Stimulated activated CD8-positive, alpha-beta memory T cell treated with anti-CD3 and anti-CD28 coated beads, Interleukin-15, amount 100 ng/mL, for 1 hour (primary cell): ENCODE results near the gene ME2.
"Not testable (repeated sequence)": the region's sequence is repeated elsewhere in the genome, so short reads cannot be mapped to it uniquely, and the experiment has no call there.

ENCODE experiments used
- DNase-seq: peaks from one replicate; pipeline ENCODE4 v3.0.0-alpha.2; 2020; ENCODE audit warnings: low read depth

The ME2 gene

DNA sequence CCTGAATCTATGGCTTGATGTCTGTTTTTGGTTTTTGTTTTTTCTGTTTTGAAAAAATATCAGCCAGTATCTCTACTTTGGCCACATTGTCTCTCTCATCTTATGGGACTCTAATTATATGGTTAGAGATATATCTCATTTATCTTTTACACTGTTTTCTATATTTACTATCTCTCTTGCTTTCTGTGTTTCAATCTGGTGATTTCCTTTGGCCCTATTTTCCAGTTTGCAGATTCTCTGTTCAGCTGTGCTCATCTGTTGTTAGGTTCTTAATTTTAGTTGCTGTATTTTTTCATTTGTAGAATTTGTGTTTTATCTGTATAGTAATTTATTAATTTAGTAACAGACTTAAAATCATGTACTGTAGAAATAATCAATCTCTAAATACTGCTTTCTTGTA lies 47.6 kb downstream of the ME2 start:
- no peak for DNase-seq

DNA sequence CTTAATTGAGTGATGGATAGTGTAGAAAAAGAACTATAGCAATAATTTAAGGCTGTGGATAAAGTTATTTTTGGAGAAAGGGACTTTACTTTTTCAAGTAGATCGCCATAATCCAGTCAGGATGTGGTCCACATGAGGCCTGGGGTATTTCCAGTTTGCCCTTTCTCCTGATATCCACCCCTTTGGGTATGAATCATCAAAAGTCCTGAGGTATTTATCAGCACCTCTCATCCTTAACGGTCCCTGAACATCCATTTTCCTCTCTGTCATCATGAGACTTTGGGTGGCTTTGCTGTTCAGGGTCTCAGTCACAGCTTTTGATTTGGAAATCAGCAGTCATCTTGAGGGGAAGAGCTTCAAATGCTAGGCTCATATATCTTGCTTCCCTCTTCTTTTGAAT lies 49.6 kb downstream of the ME2 start:
- no peak for DNase-seq

DNA sequence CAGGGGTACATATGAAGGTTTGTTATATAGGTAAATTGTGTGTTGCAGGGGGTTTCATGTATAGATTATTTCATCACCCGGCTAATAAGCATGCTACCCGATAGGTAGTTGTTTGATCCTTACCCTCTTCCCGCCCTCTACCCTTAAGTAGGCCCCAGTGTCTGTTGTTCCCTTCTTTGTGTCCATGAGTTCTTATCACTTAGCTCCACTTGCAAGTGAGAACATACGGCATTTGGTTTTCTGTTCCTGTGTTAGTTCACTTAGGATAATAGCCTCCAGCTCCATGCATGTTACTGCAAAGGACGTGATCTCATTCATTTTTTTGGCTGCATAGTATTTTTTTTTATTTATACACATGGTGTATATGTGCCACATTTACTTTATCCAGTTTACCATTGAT lies 54.8 kb downstream of the ME2 start:
- DNase-seq, result no peak

DNA sequence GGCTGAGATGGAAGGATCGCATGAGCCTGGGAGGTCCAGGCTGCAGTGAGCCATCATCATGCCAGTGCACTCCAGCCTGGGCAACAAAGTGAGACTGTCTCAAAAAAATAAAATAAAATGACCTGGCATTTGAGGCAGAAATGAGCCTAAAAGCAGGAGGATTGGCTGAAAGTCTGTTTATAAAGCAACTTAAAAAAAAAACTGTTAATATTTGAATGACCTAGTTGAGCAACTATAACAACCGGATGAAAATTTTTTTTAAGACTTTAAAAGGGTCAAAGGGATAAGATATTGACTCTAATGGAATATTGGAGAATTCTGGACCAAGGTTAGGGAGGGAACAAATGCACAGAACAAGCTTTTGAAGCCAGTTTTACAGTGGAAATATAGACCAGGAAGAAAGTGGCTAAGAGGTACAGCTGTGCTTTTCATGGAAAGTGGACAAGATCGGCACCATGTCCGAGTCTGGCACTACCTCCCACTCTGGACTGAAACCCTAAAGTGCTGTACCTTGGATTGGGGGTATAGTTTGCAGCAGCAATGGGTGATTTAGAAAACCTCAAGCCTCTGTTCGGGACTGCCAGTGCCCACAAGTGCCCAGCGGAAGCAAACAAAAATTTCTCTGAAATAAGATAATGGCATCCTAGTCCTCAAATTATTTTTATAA lies 55.8 kb downstream of the ME2 start:
- DNase-seq, result no peak

DNA sequence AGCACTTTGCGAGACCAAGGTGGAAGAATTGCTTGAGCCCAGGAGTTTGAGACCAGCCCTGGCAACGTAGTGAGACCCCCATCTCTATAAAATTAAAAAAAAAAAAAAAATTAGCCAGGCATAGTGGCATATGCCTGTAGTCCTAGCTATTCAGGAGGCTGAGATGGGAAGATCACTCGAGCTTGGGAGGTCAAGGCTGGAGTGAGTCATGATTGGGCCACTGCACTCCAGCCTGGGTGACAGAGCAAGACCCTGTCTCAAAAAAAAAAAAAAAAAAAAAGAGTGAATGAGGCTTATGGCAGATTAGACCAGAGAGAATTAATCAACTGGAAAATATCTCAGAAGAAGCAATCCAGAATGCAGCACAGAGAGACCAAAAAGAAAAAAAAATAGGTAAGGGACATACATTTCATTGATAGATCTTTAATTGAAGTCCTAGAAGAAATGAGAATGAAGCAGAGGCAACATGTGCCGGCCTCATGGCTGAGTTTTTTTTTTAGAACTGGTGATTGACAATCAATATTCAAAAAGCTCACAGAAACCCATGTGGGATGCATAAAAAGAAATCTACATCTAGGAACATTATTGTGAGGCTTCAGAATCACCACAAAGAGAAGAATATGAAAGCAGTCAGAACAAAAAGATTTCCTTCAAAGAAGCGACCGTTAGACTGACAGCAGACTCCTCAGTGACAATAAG lies 56.7 kb downstream of the ME2 start:
- no peak for DNase-seq

DNA sequence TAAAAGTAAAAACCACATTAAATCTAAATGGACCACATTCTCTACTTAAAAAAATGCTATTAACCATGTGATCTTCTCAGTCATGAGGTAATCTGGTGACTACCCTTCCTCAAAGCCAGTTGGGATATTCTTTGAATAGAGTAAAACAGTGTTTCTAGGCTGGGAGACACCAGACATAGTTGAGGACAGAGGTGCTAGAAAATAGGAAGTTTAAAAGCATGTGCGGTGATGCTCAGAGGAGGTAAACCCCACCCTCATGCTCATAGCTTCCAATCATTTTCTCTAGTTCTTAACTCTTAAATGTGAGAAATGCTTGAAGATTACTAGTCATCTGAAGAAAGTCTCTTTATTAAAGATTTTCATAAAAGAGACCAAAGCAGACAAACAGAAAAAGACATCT lies 58.3 kb downstream of the ME2 start:
- no peak for DNase-seq

DNA sequence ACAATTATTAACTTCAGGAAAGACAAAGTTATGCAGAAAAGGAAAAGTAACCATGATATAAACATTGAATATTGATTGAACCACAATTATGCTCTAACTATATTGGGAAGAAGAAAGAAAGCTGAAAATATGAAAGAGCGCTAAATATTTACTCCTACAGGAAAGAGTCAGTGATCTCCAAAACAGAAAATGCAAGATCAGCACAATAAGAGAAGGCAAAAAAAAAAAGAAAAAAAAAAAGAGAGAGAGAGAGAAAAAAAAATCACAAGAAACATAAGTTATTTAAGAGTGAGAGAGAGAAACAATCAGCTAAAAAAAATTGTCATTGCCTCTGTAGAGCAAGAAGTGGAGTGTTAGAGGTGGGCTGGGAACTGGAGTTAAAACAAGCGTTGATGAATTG lies 60.0 kb downstream of the ME2 start:
- no peak for DNase-seq

DNA sequence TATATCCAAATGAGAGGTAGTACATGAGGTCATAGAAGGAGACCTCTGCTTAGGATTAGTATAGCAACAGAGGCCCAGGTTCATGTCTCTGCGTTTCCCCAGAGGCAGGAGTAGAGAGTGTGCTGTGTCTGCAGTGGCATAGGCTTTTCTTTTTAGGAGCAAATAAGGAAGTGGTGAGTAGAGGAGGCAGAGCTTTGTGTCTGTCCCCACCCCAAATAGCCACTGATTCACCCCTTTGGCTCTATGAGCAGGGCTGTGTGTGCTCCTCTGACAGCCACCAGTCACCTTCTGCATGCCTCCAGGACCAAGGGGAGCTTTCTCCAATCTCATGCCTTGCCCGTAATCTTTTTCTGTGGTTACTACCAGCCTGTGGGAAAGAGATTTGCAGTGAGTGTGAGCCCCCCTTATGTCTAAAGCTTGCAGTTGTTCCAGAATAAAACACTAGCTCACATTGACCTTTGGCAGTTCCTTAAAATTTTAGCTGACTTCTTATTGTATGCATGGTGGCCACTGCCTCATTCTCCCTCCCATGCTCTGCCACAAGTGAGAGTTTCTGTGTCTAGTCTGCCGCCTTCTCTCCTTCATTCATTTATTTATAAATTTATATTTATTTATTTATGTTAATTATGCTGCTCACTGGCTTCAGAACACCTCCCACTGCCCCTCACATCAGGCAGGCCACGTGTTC lies 65.5 kb downstream of the ME2 start:
- DNase-seq, result no peak

DNA sequence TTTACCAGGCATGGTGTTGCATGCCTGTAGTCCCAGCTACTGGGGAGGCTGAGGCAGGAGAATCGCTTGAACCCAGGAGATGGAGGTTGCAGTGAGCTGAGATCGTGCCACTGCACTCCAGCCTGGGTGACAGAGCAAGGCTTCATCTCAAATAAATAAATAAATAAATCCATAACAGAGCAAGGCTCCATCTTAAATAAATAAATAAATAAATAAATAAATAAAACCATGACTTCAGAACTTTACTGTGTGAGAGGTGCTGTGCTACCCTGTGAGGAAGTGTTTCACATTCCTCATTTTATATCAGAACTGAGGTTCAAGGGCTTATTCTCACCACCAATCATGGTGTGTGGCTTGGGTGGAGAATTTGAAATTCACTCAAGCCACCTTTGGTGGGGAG lies 67.0 kb downstream of the ME2 start:
- not testable (repeated sequence) for DNase-seq

DNA sequence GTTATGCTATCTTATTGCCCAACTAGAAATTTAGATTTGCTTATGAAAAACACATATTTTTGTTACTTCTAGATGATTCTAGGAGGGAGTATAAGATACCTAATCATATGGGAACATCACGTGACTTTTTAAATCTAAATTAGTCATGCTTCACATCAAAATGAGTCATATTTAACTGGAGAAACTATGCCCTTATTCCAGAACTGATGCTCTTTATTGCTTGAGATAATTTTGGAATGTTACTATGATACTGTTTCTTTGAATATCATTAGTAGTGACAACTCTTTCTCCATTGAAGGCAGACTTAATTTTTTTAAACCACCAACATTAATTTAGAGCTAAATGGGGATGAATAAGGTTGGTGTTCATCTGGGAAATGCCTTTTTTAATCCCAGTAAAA lies 69.0 kb downstream of the ME2 start:
- DNase-seq, result no peak

DNA sequence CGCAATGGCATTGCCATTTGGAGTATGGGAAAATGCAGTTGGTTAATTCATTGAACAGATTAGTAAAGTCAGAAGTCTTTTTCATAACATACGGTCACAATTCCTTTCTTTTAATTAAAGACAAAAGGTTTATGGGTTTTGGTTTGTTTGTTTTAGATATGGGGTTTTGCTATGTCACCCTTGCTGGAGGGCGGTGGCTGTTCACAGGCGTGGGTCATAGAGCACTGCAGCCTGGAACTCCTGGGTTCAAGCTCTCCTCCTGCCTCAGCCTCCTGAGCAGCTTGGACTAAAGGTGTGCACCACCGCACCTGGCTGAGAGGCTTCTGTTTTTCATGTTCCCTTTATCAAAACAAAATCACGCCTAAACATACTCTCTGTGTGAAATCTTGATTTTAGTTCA lies 70.3 kb downstream of the ME2 start:
- DNase-seq, result no peak

DNA sequence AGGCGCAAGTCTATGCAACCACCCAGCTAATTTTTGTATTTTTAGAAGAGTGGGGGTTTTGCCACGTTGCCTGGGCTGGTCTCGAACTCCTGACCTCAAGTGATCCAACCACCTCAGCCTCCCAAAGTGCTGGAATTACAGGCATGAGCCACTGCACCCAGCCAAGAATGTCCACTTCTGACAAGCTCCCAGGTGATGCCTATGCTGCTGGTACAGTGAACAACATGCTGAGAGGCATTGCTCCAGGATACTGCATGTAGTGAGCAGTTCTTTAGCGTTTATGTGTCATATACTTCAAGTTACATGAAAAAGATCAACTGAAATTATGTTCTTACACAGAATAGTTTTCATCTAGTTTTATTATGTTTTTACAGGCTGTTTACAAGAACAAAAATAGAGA lies 71.7 kb downstream of the ME2 start:
- DNase-seq, result no peak

DNA sequence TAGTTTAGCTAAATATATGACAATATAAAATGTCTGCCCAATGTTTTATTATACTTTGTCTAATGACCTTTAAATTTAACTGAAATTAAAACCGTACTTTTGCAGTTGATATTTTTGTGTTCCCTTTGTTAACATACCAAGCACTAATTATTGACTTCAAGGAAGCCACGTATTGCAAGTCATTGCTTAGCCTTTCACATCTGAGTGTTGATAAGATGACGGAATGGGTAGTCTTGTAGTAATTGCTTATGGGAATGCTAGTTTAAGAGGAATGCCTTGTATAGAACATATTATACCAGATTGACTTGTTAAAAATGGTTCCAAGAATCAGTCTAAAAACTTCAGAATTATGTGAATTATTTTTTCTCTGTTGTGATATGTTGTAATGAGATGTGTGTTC lies 74.9 kb downstream of the ME2 start:
- no peak for DNase-seq

DNA sequence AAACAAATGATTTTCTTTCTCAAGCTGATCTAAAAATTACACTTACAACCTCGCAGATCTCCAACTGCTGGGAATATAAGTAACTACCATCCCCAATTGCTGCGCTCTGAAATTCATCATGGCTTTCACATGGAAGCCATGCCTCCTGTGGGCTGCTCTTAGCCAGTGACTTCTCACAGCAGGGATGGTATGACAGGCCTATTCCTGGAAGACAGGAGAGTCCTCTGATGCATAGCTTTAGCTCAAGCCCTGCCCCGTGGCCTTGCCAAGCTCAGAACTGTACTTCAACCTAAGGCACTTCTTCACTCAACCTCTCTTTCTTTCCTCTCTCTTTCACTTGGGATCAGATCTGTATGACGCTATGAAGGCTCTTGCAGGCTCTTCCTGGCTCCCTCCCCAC lies 76.3 kb downstream of the ME2 start:
- DNase-seq, result no peak

DNA sequence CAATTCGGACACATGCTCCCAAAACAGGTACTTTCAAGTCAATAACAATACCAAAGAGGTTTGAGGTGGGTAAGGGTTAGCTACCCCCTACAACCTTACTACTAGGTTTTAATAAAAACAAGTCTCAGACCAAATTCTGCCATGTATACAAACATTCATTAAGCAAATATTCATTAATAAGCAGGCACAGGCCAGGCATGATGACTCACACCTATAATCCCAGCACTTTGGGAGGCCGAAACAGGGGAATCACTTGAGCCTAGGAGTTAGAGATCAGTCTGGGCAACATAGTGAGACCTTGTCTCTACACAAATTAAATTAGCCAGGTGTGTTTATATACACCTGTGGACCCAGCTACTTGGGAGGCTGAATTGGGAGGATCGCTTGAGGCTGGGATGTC lies 77.2 kb downstream of the ME2 start:
- DNase-seq, result no peak

DNA sequence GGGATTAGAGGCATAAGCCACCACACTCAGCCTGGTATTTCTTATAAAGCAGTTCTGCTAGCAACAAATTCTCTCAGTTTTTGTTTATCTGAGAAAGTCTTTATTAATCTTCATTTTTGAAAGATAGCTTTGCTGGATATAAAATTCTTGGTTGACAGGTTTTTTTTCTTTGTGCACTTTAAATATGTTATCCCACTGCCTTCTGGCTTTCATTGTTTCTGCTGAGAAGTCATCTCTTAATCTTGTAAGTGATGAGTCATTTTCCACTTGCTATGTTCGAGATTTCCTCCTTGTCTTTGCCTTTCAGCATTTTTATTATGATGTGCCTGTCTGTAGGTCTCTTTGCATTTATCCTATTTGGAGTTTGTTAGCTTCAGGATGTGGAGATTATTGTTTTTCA lies 83.1 kb downstream of the ME2 start:
- no peak for DNase-seq

DNA sequence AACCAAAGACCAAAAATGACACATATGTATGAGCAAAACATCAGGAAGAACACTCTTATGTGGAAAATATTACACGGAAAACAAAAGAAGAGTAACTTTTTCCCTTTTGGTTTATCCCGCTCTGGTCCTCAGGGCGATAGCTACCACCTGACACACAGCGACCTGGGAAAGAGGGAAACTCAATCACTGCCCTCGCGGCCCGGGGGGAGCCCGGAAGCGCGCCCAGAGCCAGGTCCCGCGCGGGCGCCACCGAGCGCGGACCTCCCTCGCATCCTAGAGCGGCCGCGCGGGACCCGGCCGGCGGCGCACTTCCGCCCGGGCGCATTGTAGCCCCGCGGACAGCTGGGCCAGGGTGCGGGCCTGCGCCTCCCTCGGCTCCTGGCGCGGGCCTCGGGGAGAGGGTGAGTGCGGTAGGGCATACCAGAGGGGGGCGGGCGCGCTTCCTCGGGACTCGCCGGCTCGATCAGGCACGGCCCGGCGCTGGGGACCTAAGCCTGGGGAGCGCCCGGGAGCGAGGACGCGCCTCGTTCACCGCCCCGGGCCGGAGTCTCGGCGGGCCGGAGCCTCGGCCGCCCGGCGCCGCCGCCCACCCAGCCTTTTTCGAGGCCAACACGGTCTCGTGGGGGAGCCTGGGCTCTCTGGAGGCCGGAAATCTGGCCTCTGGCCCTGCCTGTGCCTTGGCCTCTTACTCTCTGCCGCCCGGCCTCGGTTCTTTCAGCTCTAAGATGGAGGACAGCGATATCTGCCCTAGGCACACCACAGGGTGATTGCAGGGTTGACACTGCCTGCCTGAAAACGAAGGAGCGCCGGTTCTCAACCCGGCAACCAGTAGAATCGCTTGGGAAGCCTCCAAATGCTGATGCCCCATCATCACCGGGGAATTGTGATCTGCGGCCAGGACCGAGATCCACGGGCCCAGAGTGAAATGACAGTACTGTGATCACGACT lies 89.1 kb downstream of the ME2 start, which contains the start of gene ELAC1:
TSS of gene ELAC1 (plus strand) at position 327 of the 948 bp plus-strand sequence. CDS start 6,365 bp downstream, outside the sequence.
- DNase-seq, result peak; percentile 14

DNA sequence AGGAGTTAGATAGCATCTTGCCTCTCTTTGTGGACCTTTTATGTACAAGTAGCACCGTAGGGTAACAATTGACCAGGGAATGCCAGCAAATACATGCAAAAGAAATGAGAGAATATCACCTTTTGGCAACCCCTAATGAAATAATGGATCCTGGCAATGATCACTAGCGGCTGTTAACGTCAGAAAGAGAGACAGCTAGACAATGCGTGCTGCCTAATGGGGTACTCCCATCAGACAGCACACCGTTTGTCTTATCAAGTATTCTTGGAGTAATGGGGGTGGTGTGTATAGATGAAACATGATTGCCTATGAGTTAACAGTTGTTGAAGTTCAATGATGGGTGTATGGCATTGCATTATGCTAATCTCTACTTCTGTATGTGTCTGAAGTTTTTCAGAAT lies 90.5 kb downstream of the ME2 start:
- no peak for DNase-seq

DNA sequence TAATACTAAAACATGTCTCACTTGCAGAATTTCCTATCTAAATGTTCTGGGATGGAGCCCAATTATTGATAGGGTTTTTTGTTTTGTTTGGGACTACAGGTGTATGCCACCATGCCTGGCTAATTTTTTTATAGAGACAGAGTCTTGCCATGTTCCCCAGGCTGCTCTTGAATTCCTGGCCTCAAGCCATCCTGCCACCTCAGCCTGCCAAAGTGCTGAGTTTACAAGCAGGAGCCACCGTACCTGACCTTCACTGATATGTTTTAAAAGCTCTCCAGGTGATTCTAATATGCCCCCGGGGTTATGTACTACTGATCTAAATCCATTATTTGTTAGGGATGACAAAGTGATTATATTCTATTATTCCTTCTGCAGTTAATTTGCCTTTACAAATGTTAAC lies 91.1 kb downstream of the ME2 start:
- DNase-seq, result no peak

DNA sequence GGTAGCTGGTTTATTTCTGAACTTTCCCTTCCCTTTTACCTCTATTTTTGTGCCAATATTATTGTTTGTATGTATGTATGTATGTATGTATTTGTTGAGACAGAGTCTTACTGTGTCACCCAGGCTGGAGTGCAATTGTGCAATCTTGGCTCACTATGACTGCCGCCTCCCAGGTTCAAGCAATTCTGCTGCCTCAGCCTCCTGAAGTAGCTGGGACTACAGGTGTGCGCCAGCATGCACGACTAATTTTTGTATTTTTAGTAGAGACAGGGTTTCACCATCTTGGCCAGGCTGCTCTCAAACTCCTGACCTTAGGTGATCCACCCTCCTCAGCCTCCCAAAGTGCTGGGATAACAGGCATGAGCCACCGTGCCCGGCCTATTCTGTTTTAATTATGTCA lies 93.5 kb downstream of the ME2 start:
- DNase-seq, result not testable (repeated sequence)

DNA sequence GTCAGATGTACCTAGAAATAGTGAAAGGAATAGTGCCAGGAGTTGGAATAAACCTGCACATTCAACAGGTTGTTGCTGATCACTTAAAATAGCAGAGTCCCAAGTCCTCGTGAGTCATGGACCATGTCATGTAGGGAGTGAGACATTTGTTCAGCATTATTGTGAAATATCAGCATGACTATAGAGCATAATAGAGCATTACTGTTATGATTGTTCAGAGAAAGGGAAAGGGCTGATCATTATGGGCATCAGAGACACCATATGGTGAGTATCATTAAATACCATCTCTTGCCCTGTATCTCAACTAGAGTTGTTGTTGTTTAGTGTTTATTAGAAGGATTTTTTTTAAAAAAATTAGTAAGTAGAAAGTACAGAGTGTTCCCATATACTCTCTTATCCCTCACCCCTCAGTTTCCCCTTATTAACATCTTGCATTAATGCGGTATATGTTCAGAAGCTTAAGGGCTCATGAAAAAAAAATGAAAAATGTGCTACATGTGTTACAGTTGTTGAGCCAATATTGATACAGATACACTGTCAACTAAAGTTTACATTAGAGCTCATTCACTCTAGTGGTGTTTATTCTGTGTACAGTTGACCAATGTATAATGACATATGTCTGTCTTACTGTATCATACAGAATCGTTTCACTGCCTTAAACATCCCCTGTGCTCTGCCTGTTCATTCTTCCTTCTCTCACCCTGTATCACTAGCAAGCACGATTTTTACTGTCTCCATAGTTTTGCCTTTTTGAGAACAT lies 94.6 kb downstream of the ME2 start:
- DNase-seq, result no peak
